Stimulated activated CD8-positive, alpha-beta memory T cell treated with anti-CD3 and anti-CD28 coated beads, Interleukin-15, amount 100 ng/mL, for 48 hours (primary cell): ENCODE data around the gene PAF1.

Experiments used
- DNase-seq, 2 donors: peaks; one replicate each; pipeline ENCODE4 v3.0.0-alpha.2; 2020; ENCODE audit warnings: low read depth in 2 of 2

Gene PAF1

GRCh38 chr19:39390751-39391437, at the start of gene PAF1, which contains the start of gene MED29:
TSS of gene PAF1 (minus strand) at chr19:39391106. CDS start at chr19:39390864, 242 bp downstream.
TSS of gene MED29 (plus strand) at chr19:39391378. CDS start at chr19:39391423, 45 bp downstream.
- peak; percentile 92 to 94 for DNase-seq

GRCh38 chr19:39438270-39438934, 47.5 kb upstream of the PAF1 start:
- no peak for DNase-seq

GRCh38 chr19:39436350-39436716, 45.4 kb upstream of the PAF1 start:
- no peak for DNase-seq

DNA sequence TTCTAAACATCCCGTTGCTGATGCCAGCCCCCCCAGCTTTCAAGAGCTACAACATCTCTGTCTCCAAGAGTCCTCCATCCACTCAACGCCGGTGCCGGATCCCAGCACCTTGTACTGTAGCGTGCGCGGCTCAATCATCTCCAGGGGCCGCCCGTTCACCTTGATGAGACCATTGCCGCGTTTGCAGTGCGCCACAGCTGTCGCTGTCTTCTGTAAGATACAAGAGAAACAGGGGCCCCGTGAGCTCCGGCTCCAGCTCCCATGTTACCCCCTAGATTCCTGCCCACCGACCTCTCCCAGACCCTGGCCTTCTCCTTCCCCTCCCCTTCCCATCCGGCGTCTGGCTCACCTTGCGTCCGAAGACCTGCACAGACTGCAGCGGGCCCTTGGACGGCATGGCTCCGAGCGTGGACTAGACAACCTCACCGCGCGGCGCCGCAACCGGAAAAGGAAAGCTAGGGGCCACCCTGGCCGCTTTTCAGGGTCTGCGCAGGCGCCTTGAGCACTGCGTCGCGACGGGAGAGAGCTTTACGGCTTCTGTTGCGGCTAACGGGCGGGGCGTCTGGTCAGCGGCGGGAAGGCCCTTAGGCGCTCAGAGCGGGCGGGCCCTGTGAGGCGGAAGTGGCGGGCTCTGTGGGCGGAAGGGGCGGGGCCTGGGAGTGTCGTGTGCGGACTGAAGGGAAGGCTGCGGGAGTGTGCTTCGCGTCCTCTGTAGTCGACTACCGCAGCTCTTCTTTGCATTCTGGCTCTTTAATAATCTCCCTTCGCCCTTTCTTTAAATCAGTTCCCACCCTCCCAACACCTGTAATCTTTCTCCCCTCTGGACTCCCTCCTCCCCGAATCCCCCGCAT, 44.8 kb upstream of the PAF1 start, which contains the start of gene RPS16:
Gene RPS16, minus strand, starts transcription at position 451 of the 851 bp plus-strand sequence. Its CDS starts 54 bp downstream, at position 397.
- DNase-seq: peak; percentile 99

- DNase-seq: no peak
These were observed 43.5 kb upstream of the PAF1 start for GRCh38 chr19:39434123-39435076.

DNA sequence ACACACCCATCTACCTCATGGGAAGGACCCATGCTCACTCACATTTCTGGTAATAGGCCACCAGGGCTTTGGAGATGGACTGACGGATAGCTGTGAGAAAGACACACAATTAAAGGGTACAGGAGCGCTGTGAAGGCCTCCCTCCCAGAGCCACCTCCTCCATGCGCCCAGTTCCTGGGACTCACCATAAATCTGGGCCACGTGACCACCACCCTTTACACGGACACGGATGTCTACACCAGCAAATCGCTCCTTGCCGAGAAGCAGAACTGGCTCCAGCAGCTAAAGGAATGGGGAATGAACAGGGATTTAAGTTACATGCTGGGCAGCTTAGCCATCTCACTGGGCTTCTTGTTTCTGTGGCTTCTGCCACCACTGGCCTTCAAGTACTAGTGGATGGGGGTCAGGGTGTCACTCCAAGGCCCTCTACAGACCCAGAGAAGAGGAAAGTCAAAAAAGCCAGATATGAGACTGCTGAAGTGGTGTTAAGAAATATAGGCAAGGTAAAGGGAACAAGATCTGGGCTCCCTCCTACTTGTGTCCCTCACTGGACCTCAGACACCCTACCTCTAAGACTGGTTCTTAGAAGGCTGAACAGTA, 42.7 kb upstream of the PAF1 start:
- DNase-seq: no peak

- no peak for DNase-seq
These were observed 41.7 kb upstream of the PAF1 start for GRCh38 chr19:39432677-39433025.

GRCh38 chr19:39430675-39431593, 40.0 kb upstream of the PAF1 start:
- peak; percentile 58 to 68 for DNase-seq

DNA sequence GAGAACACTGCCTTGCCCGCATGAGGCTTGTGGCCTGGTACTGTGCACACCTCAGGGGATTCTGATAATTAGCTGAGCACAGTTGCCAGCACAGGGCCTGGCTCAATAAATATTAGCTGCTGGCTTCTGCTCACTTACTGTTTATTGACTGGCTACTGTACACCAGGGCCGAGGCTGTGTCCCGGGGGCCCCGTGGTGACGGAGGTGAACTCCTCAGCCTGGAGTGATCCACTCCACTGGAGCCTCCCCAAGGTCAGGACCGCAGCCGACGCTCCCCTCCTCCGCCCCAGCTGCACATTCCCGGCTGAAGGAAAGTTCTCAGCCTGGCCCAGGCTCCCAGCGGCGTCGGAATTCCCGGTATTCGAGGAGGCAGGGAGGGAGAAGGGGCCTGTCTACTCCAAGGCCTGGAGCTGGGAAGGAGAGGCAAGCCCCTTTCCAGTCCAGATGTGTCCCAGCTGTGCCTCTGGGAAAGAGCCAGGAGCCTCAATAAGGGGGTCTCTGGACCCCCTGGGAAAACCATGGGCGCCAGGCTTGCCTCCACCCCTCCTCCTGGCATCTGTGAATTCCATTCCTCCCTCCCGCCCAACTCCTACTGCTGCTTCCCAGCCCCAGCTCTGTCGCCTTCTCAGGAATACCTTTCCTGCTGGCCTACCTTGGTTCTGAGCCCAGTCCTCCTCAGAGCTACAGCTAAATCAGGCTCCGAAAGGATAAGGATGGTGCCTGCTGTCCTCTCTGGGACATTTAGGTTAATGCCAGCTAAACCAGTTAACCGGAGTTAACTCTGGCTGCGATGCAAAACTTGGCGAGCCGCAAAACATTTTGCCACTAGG, 37.6 kb upstream of the PAF1 start:
- DNase-seq: no peak

GRCh38 chr19:39427707-39428106, 36.8 kb upstream of the PAF1 start:
- no peak for DNase-seq

- no peak for DNase-seq
These were observed 35.3 kb upstream of the PAF1 start for GRCh38 chr19:39426170-39426569.

- no peak for DNase-seq
These were observed 34.8 kb upstream of the PAF1 start for GRCh38 chr19:39425744-39426143.

DNA sequence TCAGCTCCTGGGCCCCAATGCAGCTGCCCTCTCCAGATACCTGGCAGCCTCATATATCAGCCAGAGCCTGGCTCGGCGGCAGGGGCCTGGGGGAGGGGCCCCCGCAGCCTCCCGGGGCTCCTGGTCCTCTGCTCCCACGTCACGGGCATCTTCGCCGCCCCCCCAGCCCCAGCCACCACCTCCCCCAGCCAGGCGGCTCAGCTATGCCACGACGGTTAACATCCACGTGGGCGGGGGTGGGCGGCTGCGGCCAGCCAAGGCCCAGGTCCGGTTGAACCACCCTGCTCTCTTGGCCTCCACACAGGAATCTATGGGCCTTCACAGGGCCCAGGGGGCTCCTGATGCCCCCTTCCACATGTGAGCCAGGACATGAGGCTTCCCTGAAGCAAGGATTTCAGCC, 34.0 kb upstream of the PAF1 start:
- DNase-seq: no peak

DNA sequence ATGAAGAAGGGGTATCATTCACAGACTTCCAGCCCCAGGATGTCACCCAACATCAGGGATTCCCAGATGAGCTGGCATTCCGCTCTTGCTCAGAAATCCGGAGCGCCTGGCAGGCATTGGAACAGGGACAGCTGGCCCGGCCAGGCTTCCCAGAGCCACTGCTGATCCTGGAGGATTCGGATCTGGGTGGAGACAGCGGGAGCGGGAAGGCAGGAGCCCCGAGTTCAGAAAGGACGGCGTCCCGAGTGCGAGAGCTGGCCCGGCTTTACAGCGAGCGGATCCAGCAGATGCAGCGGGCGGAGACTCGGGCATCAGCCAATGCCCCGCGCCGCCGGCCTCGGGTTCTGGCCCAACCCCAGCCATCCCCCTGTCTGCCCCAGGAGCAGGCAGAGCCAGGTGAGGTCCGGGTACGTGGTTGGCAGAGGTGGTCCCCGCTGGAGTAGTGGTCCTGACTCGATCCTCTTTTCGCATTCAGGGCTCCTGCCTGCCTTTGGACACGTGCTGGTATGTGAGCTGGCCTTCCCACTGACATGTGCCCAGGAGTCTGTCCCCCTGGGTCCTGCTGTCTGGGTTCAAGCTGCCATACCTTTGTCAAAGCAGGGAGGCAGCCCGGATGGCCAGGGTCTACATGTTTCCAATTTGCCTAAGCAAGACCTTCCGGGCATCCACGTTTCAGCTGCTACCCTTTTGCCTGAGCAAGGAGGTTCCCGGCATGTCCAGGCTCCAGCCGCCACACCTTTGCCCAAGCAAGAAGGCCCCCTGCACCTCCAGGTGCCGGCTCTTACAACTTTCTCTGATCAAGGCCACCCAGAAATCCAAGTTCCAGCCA, 32.6 kb upstream of the PAF1 start:
- no peak for DNase-seq

GRCh38 chr19:39422020-39422419, 31.1 kb upstream of the PAF1 start:
- no peak for DNase-seq

- no peak for DNase-seq
These were observed 29.9 kb upstream of the PAF1 start for GRCh38 chr19:39420769-39421168.

DNA sequence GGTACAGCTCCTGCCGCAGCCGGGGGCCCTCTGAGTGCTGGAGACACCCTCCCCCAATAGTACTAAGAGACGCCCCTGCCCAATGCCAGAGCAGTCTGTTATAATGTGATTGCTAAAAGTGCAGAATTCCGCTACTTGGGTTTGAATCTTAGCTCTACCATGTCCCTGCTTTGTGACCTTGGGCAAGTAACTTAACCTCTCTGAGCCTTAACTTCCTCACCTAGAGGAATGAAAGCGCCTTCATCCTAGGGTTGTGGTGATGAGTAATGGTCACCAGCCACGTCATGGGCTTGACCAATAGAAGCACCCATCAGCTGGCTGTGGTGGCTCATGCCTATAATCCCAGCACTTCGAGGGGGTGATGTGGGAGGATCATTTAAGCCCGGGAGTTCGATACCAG, 28.1 kb upstream of the PAF1 start:
- DNase-seq: no peak
